ENCODE results near the gene MTG2.

- TF ChIP-seq POLR2A (IDR thresholded peaks at IDR 0.05) (no peak), CTCF (IDR thresholded peaks at IDR 0.05) (no peak)
Measured at GRCh38 chr20:62200491-62201172, 17.8 kb downstream of the MTG2 start.

Data from lower leg skin (tissue), 3 donors.